ENCODE data around the gene TSPAN18. TPM values are rescaled to one million over a fixed set of nuclear protein-coding genes. Genes with fewer than 3 reads are reported as not detected.

Gene TSPAN18
- total RNA-seq, 2 experiments from 2014 or later: not detected

GRCh38 chr11:44911029-44911814 is 184.5 kb downstream of the TSPAN18 start:
- Histone ChIP-seq H3K36me3 (ENCODE audit: insufficient read depth, low read length) (no peaks in the 10 kb centered on the region), H3K4me2 (ENCODE audit: low read length) (no peak overlapping the region), H2AFZ (ENCODE audit: low read length) (no peak overlapping the region), H3K4me1 (ENCODE audit: insufficient read depth, low read length, poor library complexity, severe bottlenecking) (peaks cover 6% of the 10 kb centered on the region), H3K27ac (ENCODE audit: low read depth, low read length, poor library complexity, severe bottlenecking) (no peak overlapping the region), H3K4me3 (ENCODE audit: low read depth, low read length, poor library complexity, severe bottlenecking) (no peak overlapping the region), H3K79me2 (ENCODE audit: insufficient read depth, low read depth, low read length) (no peaks in the 10 kb centered on the region), H3K9me3 (ENCODE audit: low read length) (no peaks in the 10 kb centered on the region), H4K20me1 (ENCODE audit: insufficient read depth, low read length) (no peaks in the 10 kb centered on the region), H3K9me2 (ENCODE audit: insufficient read depth, low read length) (no peaks in the 10 kb centered on the region)
- peak; percentile 85 for DNase-seq (ENCODE audit: low spot score)
- TF ChIP-seq, protein P1, sequence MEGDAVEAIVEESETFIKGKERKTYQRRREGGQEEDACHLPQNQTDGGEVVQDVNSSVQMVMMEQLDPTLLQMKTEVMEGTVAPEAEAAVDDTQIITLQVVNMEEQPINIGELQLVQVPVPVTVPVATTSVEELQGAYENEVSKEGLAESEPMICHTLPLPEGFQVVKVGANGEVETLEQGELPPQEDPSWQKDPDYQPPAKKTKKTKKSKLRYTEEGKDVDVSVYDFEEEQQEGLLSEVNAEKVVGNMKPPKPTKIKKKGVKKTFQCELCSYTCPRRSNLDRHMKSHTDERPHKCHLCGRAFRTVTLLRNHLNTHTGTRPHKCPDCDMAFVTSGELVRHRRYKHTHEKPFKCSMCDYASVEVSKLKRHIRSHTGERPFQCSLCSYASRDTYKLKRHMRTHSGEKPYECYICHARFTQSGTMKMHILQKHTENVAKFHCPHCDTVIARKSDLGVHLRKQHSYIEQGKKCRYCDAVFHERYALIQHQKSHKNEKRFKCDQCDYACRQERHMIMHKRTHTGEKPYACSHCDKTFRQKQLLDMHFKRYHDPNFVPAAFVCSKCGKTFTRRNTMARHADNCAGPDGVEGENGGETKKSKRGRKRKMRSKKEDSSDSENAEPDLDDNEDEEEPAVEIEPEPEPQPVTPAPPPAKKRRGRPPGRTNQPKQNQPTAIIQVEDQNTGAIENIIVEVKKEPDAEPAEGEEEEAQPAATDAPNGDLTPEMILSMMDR (conservative IDR thresholded peaks at IDR 0.05; ENCODE audit: low read length): peak; percentile 87
- no peak for TF ChIP-seq EZH2phosphoT487 (IDR thresholded peaks at IDR 0.05; ENCODE audit: borderline replicate concordance, low read depth, low read length)
- intact Hi-C loops (cut with micrococcal nuclease; ENCODE audit: unreplicated experiment): loop anchor here (1.0 to 10.0 kb wide), 3 partner anchors 194 to 356 kb away; no protein-coding TSS in a partner anchor
- POLR2A ChIA-PET: interaction anchor here (0.6 to 1.0 kb wide), 2 partner anchors 16 to 346 kb away, joined by 3 read pairs; no protein-coding TSS in a partner anchor
- BruUV-seq (replicated peaks): no TSS peak
- CTCF ChIA-PET (ENCODE audit: unreplicated experiment): interaction anchor here (0.6 to 0.7 kb wide), 5 partner anchors 25 to 318 kb away, joined by 3 to 6 read pairs (median 3); no protein-coding TSS in a partner anchor

DNA sequence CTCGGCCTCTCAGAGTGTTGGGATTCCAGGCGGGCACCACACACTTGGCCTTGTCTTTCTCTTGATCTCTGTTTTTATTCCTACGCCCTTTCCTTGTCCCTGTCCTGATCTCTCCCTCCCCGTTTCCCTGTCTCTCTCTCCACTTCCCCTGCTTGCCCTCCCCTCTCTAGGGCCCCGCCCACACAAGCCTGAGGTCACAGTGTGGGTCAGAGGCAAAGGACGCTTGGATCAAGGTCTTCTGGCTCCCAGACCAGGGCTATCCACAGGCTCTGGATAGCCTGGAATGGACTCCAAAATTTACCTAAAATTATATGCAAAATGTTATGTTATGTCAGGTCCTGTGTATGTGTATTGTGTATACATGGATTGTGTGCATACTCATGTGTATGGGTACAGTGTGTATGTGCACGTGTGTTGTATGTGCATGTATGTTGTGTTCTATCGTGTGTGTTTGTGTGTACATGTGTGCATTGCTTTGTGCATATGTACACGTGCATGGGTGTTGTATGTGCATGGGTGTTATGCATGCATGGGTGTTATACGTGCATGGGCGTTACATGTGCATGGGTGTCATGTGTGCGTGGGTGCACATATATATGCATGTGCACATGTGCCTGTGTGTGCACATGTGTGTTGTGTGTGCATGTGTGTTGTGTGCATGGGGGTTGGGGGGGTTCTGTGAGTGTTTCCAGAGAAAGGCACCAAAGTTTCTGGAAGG is 185.7 kb downstream of the TSPAN18 start:
- BruUV-seq (replicated peaks): no TSS peak
- H3K4me1 ChIP-seq (ENCODE audit: insufficient read depth, low read length, poor library complexity, severe bottlenecking): peaks cover 6% of the 10 kb centered on the region
- ChIA-PET POLR2A (no interaction called here), CTCF (ENCODE audit: unreplicated experiment) (interaction anchor here (0.6 kb wide), 2 partner anchors 81 to 338 kb away, joined by 3 read pairs; no protein-coding TSS in a partner anchor)
- no peak overlapping the region for H3K27ac ChIP-seq (ENCODE audit: low read depth, low read length, poor library complexity, severe bottlenecking)
- TF ChIP-seq, protein P1 (conservative IDR thresholded peaks at IDR 0.05; ENCODE audit: low read length): no peak
- TF ChIP-seq EZH2phosphoT487 (IDR thresholded peaks at IDR 0.05; ENCODE audit: borderline replicate concordance, low read depth, low read length): no peak
- no peaks in the 10 kb centered on the region for H3K9me2 ChIP-seq (ENCODE audit: insufficient read depth, low read length)
- H3K4me3 ChIP-seq (ENCODE audit: low read depth, low read length, poor library complexity, severe bottlenecking): no peak overlapping the region
- no peak overlapping the region for H3K4me2 ChIP-seq (ENCODE audit: low read length)
- no peak overlapping the region for H2AFZ ChIP-seq (ENCODE audit: low read length)
- H3K79me2 ChIP-seq (ENCODE audit: insufficient read depth, low read depth, low read length): no peaks in the 10 kb centered on the region
- intact Hi-C loops (cut with micrococcal nuclease; ENCODE audit: unreplicated experiment): loop anchor here (5.0 to 10.0 kb wide), 2 partner anchors 195 to 358 kb away; no protein-coding TSS in a partner anchor
- DNase-seq (ENCODE audit: low spot score): no peak
- no peaks in the 10 kb centered on the region for H4K20me1 ChIP-seq (ENCODE audit: insufficient read depth, low read length)
- H3K36me3 ChIP-seq (ENCODE audit: insufficient read depth, low read length): no peaks in the 10 kb centered on the region
- H3K9me3 ChIP-seq (ENCODE audit: low read length): no peaks in the 10 kb centered on the region
